GF-D8 (cell line): Measurements from ENCODE around the gene TARS2.

ENCODE experiments used
- DNase-seq: peaks from one replicate; lab custom pipeline; 2025; lab: John Stamatoyannopoulos, UW

The TARS2 gene

GRCh38 chr1:150536836-150537731 lies 49.9 kb downstream of the TARS2 start:
- no peak for DNase-seq

- DNase-seq, result no peak
These were observed 50.8 kb downstream of the TARS2 start for GRCh38 chr1:150537732-150538684.

GRCh38 chr1:150543500-150544143 lies 56.4 kb downstream of the TARS2 start:
- DNase-seq, result no peak

- DNase-seq, result no peak
These were observed 57.0 kb downstream of the TARS2 start for GRCh38 chr1:150544204-150544603.

- DNase-seq, result no peak
These were observed 58.3 kb downstream of the TARS2 start for GRCh38 chr1:150545486-150546032.

- no peak for DNase-seq
These were observed 59.2 kb downstream of the TARS2 start for GRCh38 chr1:150546294-150546937.

- DNase-seq, result no peak
These were observed 61.1 kb downstream of the TARS2 start for GRCh38 chr1:150548324-150548631.

GRCh38 chr1:150548632-150549495 lies 61.6 kb downstream of the TARS2 start, which contains the start of gene ADAMTSL4:
TSS of gene ADAMTSL4 (plus strand) at chr1:150549408. CDS start at chr1:150552289, 2,881 bp downstream.
- DNase-seq, result peak; percentile 1

GRCh38 chr1:150549496-150550221 lies 62.4 kb downstream of the TARS2 start:
- DNase-seq, result no peak

- DNase-seq, result no peak
These were observed 63.2 kb downstream of the TARS2 start for GRCh38 chr1:150550222-150551050.

GRCh38 chr1:150551051-150551783 lies 64.0 kb downstream of the TARS2 start:
- DNase-seq, result peak; percentile 42

GRCh38 chr1:150551784-150552127 lies 64.5 kb downstream of the TARS2 start:
- no peak for DNase-seq

GRCh38 chr1:150552128-150552910 lies 65.1 kb downstream of the TARS2 start:
- DNase-seq, result peak; percentile 93

GRCh38 chr1:150552911-150553289 lies 65.7 kb downstream of the TARS2 start:
- no peak for DNase-seq

GRCh38 chr1:150553392-150554085 lies 66.3 kb downstream of the TARS2 start:
- DNase-seq, result no peak

GRCh38 chr1:150554086-150554452 lies 66.8 kb downstream of the TARS2 start:
- DNase-seq, result no peak
